OCI-LY1 (cell line): Measurements from ENCODE around the gene TSEN34.

Experiments used
- H2AFZ ChIP-seq: fragments of 200-600 bp; sonication (generic), shearing (Covaris generic); 2 replicates; pipeline ENCODE4 v1.6.0; 2014; ENCODE audit warnings: antibody characterized with exemption, mild to moderate bottlenecking, low read length
- H3F3A ChIP-seq: fragments of 200-600 bp; sonication (generic), shearing (Covaris generic); 2 replicates; pipeline ENCODE4 v1.6.0; 2014; ENCODE audit warnings: mild to moderate bottlenecking, antibody characterized with exemption, low read length, moderate library complexity; ENCODE audit not compliant: insufficient read depth
- H3K27ac ChIP-seq: fragments of 200-600 bp; sonication (generic); 2 replicates; pipeline ENCODE4 v1.5.1; 2014; ENCODE audit warnings: low read length, mixed run types, mild to moderate bottlenecking, low read depth; ENCODE audit not compliant: poor library complexity, severe bottlenecking
- H3K27me3 ChIP-seq: fragments of 200-600 bp; sonication (generic); 2 replicates; pipeline ENCODE4 v1.6.0; 2014; ENCODE audit warnings: antibody characterized with exemption, mild to moderate bottlenecking, low read length, moderate library complexity; ENCODE audit not compliant: insufficient read depth
- H3K36me3 ChIP-seq: fragments of 200-600 bp; sonication (generic); 2 replicates; pipeline ENCODE4 v1.6.1; 2014; ENCODE audit warnings: mild to moderate bottlenecking, antibody characterized with exemption, low read length, moderate library complexity, mixed read lengths; ENCODE audit not compliant: insufficient read depth
- H3K4me1 ChIP-seq: fragments of 200-600 bp; sonication (generic); 2 replicates; pipeline ENCODE4 v1.5.1; 2014; ENCODE audit warnings: mild to moderate bottlenecking, low read length, moderate library complexity; ENCODE audit not compliant: insufficient read depth, severe bottlenecking
- H3K4me2 ChIP-seq: fragments of 200-600 bp; sonication (generic), shearing (Covaris generic); 2 replicates; pipeline ENCODE4 v1.6.1; 2014; ENCODE audit warnings: low read length
- H3K4me3 ChIP-seq: fragments of 200-600 bp; sonication (generic); 2 replicates; pipeline ENCODE4 v1.5.1; 2014; ENCODE audit warnings: low read length, low read depth, mild to moderate bottlenecking, mixed read lengths; ENCODE audit not compliant: poor library complexity, severe bottlenecking
- H3K79me2 ChIP-seq: fragments of 200-600 bp; shearing (Covaris generic); 2 replicates; pipeline ENCODE4 v1.6.1; 2016; ENCODE audit warnings: mixed run types, low read length, mixed read lengths; ENCODE audit not compliant: insufficient read depth
- H3K9ac ChIP-seq: fragments of 200-600 bp; sonication (generic), shearing (Covaris generic); 2 replicates; pipeline ENCODE4 v1.6.1; 2014; ENCODE audit warnings: mild to moderate bottlenecking, low read length, mixed read lengths
- H3K9me2 ChIP-seq: fragments of 200-600 bp; sonication (generic), shearing (Covaris generic); 2 replicates; pipeline ENCODE4 v1.6.1; 2014; ENCODE audit warnings: low read depth, mild to moderate bottlenecking, low read length, mixed read lengths
- H3K9me3 ChIP-seq: fragments of 200-600 bp; shearing (Covaris generic); 2 replicates; pipeline ENCODE4 v1.6.1; 2014; ENCODE audit warnings: low read length, mixed read lengths
- H4K20me1 ChIP-seq: fragments of 200-600 bp; sonication (generic), shearing (Covaris generic); 2 replicates; pipeline ENCODE4 v1.6.0; 2016; ENCODE audit warnings: mild to moderate bottlenecking, low read length; ENCODE audit not compliant: insufficient read depth
- EZH2 ChIP-seq: fragments of 200-600 bp; sonication (generic), shearing (Covaris generic); IDR thresholded peaks from 2 replicates; pipeline ENCODE4 v1.8.0; 2017; ENCODE audit warnings: borderline replicate concordance, mixed run types, mild to moderate bottlenecking, antibody characterized with exemption, low read length, moderate library complexity, mixed read lengths
- TF ChIP-seq, protein P1 (sequence below): fragments of 200-600 bp; sonication (generic), shearing (Covaris generic); IDR thresholded peaks from 2 replicates; pipeline ENCODE4 v1.5.1; 2017; ENCODE audit warnings: mild to moderate bottlenecking, antibody characterized with exemption, low read length, moderate library complexity, mixed read lengths

Gene TSEN34

DNA sequence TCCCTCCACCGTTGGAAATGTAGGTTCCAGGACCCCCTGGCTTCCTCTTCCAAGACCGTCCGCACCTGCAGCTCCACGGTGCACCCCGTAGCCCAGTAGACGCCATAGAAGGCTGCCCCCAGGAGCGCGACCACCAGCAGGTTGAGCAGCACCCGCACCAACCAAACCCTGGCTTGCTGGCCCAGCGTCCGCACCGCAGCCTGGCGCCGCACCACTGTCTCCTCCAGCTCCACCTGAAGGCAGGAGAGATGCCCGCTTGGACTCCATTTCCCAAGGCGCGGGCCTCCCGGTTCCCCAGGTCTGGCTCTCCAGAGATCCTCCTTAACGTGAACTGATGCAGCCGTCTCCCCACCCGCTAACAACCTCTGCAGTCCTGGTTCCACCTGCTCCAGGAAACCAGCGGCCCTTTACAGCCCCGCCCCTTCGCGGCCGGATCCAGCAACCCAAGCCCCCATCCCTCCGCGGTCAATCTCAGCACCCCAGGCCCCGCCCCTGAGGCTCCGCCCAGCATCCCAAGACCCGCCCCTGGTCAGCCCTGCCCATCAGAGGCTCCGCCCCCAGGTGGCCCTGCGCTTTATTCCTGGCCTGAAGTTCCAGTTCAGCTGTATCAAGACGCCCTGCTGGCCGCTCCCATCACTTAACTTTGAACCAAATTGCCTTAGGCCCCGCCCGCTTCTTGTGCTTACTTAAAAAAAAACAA, 26.6 kb upstream of the TSEN34 start:
- no peaks in the 10 kb centered on the region for H4K20me1 ChIP-seq
- no peaks in the 10 kb centered on the region; the same call in 1 of the 2 replicates for H3K36me3 ChIP-seq
- no peak for TF ChIP-seq EZH2
- TF ChIP-seq, protein P1, sequence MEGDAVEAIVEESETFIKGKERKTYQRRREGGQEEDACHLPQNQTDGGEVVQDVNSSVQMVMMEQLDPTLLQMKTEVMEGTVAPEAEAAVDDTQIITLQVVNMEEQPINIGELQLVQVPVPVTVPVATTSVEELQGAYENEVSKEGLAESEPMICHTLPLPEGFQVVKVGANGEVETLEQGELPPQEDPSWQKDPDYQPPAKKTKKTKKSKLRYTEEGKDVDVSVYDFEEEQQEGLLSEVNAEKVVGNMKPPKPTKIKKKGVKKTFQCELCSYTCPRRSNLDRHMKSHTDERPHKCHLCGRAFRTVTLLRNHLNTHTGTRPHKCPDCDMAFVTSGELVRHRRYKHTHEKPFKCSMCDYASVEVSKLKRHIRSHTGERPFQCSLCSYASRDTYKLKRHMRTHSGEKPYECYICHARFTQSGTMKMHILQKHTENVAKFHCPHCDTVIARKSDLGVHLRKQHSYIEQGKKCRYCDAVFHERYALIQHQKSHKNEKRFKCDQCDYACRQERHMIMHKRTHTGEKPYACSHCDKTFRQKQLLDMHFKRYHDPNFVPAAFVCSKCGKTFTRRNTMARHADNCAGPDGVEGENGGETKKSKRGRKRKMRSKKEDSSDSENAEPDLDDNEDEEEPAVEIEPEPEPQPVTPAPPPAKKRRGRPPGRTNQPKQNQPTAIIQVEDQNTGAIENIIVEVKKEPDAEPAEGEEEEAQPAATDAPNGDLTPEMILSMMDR: no peak
- no peaks in the 10 kb centered on the region for H3K9me2 ChIP-seq
- peaks cover 21% of the 10 kb centered on the region for H3K4me1 ChIP-seq
- H3F3A ChIP-seq: no peaks in the 10 kb centered on the region
- H2AFZ ChIP-seq: no peak overlapping the region
- no peak overlapping the region for H3K9ac ChIP-seq
- no peak overlapping the region for H3K4me2 ChIP-seq
- H3K27ac ChIP-seq: no peak overlapping the region
- no peaks in the 10 kb centered on the region for H3K27me3 ChIP-seq
- H3K9me3 ChIP-seq: no peaks in the 10 kb centered on the region
- no peak overlapping the region for H3K4me3 ChIP-seq
- no peaks in the 10 kb centered on the region for H3K79me2 ChIP-seq

DNA sequence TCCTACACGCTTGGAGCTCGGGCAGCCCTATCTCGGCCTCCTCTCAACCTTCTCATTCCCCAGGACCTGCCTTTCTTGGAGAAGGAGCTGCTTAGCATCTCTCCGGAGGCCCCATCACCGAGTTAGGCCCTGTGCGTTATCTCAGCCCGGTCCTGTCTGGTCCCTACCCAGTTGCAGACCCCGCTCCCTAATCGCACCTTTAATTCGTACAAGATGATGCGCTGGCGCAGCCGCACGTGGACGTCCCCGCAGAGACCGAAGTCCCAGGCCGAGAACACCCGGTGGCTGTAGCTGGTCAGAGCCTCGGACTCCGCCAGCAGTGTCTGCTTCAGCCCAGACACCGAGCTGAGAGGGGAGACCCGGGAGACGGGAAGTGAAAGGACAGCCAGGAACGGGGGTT, 25.9 kb upstream of the TSEN34 start:
- TF ChIP-seq EZH2: no peak
- TF ChIP-seq, protein P1: no peak
- no peak overlapping the region for H3K4me3 ChIP-seq
- H3K9me3 ChIP-seq: no peaks in the 10 kb centered on the region
- H3K36me3 ChIP-seq: no peaks in the 10 kb centered on the region; the same call in 1 of the 2 replicates
- H2AFZ ChIP-seq: no peak overlapping the region
- no peak overlapping the region for H3K9ac ChIP-seq
- no peaks in the 10 kb centered on the region for H3K27me3 ChIP-seq
- peaks cover 21% of the 10 kb centered on the region for H3K4me1 ChIP-seq
- no peaks in the 10 kb centered on the region for H4K20me1 ChIP-seq
- H3K9me2 ChIP-seq: no peaks in the 10 kb centered on the region
- no peaks in the 10 kb centered on the region for H3K79me2 ChIP-seq
- no peak overlapping the region for H3K4me2 ChIP-seq
- no peak overlapping the region for H3K27ac ChIP-seq
- no peaks in the 10 kb centered on the region for H3F3A ChIP-seq

DNA sequence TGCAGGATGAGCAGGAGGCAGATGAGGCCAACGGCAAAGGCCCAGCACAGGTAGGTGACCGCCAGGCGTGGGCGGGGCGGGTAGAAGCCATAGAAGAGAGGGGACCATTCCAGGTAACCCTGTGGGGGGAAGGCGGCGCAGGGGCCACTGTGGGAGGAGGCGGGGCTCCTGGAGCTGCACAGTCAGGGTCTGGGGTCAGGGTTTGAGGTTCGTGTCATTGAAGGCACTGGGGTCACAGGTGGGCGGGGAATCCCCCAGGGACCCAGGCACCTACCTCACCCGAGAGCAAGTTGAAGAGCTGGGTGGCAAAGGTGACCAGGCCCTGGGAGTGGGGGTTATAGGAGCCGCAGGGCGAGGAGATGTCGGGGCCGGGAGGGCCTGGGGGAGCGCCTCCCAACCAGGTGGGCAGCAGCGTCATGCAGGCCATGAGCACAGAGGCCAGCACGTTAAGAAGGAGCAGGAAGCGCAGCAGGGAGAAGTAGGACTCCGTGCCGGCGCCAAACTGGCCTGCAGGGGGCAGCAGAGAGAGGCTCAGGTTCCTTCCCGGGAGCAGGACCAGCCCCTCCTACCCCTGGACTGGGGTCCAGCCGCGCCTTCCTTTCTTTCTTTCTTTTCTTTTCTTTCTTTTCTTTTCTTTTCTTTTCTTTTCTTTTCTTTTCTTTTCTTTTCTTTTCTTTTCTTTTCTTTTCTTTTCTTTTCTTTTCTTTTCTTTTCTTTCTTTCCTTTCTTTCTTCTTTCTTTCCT, 22.8 kb upstream of the TSEN34 start:
- Histone ChIP-seq H3K36me3 (no peaks in the 10 kb centered on the region; the same call in 1 of the 2 replicates), H3K9me3 (no peaks in the 10 kb centered on the region), H3K27me3 (no peaks in the 10 kb centered on the region; the same call in 1 of the 2 replicates), H2AFZ (no peak overlapping the region), H3K27ac (no peak overlapping the region), H3K4me2 (no peak overlapping the region), H3F3A (no peaks in the 10 kb centered on the region), H3K4me1 (peaks cover 3% of the 10 kb centered on the region), H4K20me1 (no peaks in the 10 kb centered on the region), H3K79me2 (no peaks in the 10 kb centered on the region), H3K9me2 (no peaks in the 10 kb centered on the region), H3K9ac (no peak overlapping the region), H3K4me3 (no peak overlapping the region)
- TF ChIP-seq, protein P1: peak; percentile 65
- TF ChIP-seq EZH2: no peak
